Fibroblast of pulmonary artery (primary cell): ENCODE data around the gene STARD10.
A peak's percentile ranks its signal among the peaks of the same experiment; 100 is the strongest.

Experiments used
- DNase-seq: peaks from one replicate; pipeline ENCODE4 v3.0.0-alpha.2; 2010; ENCODE audit warnings: low read depth
- H3K4me3 ChIP-seq: replicated peaks from 2 replicates; pipeline ENCODE4 v1.5.1; 2011; ENCODE audit warnings: low read depth, mild to moderate bottlenecking, control low read depth, low read length, moderate library complexity
- CTCF ChIP-seq: IDR thresholded peaks from 2 replicates; pipeline ENCODE4 v1.5.1; 2011; ENCODE audit warnings: mild to moderate bottlenecking, control low read depth, low read length, inconsistent platforms; ENCODE audit errors: missing control alignments

Gene STARD10

GRCh38 chr11:72836111-72836510, 42.3 kb upstream of the STARD10 start:
- DNase-seq = no peak
- TF ChIP-seq CTCF = no peak
- no peak overlapping the region for H3K4me3 ChIP-seq

DNA sequence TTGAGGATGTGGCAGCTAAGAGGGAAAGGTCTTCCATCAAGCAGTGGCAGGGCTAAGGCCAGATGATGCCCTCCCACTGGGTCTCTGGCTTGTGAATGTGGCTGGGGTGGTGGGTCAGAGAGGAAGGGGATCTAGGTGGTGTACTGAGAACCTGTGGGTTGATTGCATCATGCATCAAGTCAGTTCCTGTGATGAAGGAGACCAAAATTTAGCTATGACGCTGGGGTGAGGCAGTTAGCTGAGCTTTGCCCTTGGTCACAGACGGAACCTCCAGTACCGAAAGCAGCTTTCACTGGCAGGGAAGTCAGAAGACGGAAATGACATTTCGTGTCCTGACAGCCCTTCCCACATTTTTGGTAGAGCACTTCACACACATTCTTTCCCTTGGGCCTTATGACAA, 41.1 kb upstream of the STARD10 start:
- no peak for TF ChIP-seq CTCF
- H3K4me3 ChIP-seq = no peak overlapping the region
- DNase-seq = no peak

DNA sequence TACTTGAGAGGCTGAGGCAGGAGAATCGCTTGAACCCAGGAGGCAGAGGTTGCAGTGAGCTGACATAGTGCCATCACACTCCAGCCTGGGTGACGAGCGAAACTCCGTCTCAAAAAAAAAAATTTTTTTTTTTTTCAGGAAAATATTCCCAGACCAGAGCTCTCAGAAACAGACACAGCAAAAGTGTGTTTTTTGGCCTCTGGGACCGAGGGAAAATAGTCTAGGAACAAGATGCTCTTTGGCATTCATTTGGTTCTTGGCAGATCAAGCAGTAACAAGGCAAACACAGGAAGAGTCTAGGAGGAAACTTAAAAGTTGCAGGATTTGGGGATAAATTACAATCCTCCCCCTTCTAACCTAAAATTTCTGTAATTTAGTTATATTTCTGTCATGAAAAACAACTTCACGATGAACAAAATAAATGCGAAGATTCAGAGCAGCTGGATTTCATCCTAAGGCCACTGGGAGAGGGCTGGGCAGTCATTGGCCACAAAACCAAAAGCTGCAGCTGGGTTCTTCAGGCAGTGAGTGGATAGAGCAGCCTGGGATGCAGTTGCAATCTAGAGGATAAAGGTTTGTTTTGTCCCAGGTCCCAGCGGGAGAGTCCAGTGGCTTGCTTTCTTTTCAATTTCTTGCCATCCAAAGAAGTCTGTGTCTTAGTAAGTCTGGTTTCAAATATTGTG, 40.1 kb upstream of the STARD10 start:
- H3K4me3 ChIP-seq = no peak overlapping the region
- no peak for DNase-seq

DNA sequence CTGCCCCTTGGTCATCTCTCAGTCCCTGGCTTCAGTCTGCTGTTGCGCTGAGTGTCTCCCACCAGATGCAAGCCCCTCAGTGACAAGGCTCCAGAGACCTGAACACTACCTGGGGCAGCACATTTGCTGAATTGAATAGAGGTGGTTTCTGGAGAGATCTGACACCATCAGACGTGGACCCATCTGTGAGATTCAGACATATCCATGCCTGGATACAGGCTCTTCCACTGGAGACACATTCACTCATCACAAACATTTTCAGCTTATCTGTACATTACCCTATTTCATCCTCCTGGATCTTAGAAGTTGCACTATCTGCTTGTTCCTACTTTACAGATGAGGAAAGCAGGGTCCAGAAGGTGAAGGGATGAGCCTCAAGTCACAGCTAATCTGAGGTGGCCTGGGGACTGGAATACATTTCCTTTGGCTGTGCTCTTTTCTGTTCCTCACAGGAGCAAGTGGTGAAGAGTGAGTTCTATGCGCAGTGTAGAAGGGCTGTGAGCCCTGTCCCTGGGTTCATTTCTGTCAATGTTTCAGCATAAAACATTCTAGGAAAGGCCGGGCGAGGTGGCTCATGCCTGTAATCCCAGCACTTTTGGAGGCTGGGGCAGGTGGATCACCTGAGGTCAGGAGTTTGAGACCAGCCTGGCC, 39.4 kb upstream of the STARD10 start:
- TF ChIP-seq CTCF = no peak
- H3K4me3 ChIP-seq = no peak overlapping the region
- no peak for DNase-seq

More for the DNA sequence above, 40.1 kb upstream of the STARD10 start:
- no peak for TF ChIP-seq CTCF

- DNase-seq = no peak
- H3K4me3 ChIP-seq = no peak overlapping the region
- TF ChIP-seq CTCF = no peak
Observed at GRCh38 chr11:72832301-72833082, 38.6 kb upstream of the STARD10 start.

DNA sequence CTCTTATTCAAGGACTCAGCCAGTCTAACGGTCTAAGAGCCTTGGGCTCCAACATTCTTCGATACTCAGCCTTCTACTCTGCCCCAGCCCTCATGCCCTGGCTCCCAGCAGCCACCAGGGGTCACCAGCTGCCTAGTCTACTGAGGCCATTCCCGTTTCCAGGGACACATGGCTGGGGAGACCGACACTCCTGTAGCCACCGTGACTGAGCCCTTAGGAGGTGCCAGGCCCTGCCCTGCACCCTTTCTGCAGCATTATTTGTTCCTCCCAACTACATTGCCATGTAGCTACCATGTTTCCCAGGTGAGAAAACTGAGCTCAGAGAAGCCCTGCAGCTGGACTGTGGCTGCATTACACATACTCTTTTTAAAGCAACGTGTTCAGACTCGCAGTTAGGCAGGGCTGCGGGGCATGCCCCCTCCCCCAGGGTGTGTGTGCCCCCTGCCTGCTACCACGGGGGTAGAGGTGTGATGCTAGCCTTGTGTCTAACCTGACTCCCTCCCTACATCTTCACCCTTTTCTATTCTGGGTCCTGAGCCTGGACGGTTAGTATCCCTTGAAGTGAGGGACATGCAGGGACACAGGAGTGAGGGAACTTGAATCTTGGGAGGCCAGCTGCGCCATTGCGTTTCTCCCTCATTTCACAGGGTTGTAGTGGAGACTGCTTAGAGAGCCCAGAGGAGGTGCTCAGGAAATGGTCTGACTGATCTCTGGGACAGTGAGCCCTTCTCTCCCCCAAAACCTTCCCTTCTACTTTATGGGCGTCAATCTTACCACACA, 37.9 kb upstream of the STARD10 start:
- TF ChIP-seq CTCF = peak; percentile 99
- peak; percentile 82 for DNase-seq
- H3K4me3 ChIP-seq = no peak overlapping the region
